ENCODE measurements around the gene FAM118B.
A peak's percentile ranks its signal among the peaks of the same experiment; 100 is the strongest.

The FAM118B gene

GRCh38 chr11:126267650-126268049, 56.1 kb downstream of the FAM118B start:
- TF ChIP-seq, protein P1, sequence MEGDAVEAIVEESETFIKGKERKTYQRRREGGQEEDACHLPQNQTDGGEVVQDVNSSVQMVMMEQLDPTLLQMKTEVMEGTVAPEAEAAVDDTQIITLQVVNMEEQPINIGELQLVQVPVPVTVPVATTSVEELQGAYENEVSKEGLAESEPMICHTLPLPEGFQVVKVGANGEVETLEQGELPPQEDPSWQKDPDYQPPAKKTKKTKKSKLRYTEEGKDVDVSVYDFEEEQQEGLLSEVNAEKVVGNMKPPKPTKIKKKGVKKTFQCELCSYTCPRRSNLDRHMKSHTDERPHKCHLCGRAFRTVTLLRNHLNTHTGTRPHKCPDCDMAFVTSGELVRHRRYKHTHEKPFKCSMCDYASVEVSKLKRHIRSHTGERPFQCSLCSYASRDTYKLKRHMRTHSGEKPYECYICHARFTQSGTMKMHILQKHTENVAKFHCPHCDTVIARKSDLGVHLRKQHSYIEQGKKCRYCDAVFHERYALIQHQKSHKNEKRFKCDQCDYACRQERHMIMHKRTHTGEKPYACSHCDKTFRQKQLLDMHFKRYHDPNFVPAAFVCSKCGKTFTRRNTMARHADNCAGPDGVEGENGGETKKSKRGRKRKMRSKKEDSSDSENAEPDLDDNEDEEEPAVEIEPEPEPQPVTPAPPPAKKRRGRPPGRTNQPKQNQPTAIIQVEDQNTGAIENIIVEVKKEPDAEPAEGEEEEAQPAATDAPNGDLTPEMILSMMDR (conservative IDR thresholded peaks at IDR 0.05; ENCODE audit: low read depth, low read length): no peak
- Histone ChIP-seq H3K9ac (peak overlapping the region; percentile 79; the same call in 1 of the 2 replicates), H3K27me3 (ENCODE audit: insufficient read depth, low read depth) (no peaks in the 10 kb centered on the region), H3K4me3 (IDR thresholded peaks at IDR 0.05; ENCODE audit: insufficient read depth, low read depth, low read length) (no peak overlapping the region), H3K79me2 (ENCODE audit: insufficient read depth, low read depth) (peaks cover 32% of the 10 kb centered on the region), H3K27ac (peak overlapping the region; percentile 35; the same call in 1 of the 2 replicates), H2AFZ (ENCODE audit: low read depth) (no peak overlapping the region), H4K20me1 (ENCODE audit: insufficient read depth) (no peaks in the 10 kb centered on the region), H3K4me1 (ENCODE audit: low read depth, poor library complexity, severe bottlenecking) (peaks cover 14% of the 10 kb centered on the region), H3K36me3 (ENCODE audit: insufficient read depth) (no peaks in the 10 kb centered on the region), H3K4me2 (peak overlapping the region; percentile 72)

DNA sequence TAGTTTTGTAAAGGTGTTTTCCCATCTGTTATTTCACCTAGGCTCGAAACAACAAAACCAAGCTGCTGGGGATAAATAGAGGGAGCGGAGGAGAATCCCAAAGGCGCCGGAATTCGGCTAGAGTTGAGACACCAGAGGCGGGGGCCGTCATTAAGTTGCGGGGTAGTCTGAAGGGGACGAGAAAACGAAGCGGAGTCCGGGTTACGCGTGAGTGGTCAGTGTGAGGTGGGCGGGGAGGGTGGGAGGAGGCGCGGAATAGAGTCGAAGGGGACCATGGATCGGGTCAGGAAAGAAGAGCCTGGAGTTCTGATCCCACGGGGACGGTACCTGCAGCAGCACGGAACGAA, 56.8 kb downstream of the FAM118B start:
- no peaks in the 10 kb centered on the region for H4K20me1 ChIP-seq (ENCODE audit: insufficient read depth)
- no peaks in the 10 kb centered on the region for H3K27me3 ChIP-seq (ENCODE audit: insufficient read depth, low read depth)
- no peak overlapping the region for H3K4me3 ChIP-seq (IDR thresholded peaks at IDR 0.05; ENCODE audit: insufficient read depth, low read depth, low read length)
- peak overlapping the region; percentile 18; the same call in 1 of the 2 replicates for H2AFZ ChIP-seq (ENCODE audit: low read depth)
- H3K79me2 ChIP-seq (ENCODE audit: insufficient read depth, low read depth): peaks cover 32% of the 10 kb centered on the region
- H3K27ac ChIP-seq: peak overlapping the region; percentile 35; the same call in 1 of the 2 replicates
- H3K4me1 ChIP-seq (ENCODE audit: low read depth, poor library complexity, severe bottlenecking): peaks cover 14% of the 10 kb centered on the region
- peak overlapping the region; percentile 79 for H3K9ac ChIP-seq
- TF ChIP-seq, protein P1 (conservative IDR thresholded peaks at IDR 0.05; ENCODE audit: low read depth, low read length): no peak
- no peaks in the 10 kb centered on the region for H3K36me3 ChIP-seq (ENCODE audit: insufficient read depth)
- peak overlapping the region; percentile 72 for H3K4me2 ChIP-seq

DNA sequence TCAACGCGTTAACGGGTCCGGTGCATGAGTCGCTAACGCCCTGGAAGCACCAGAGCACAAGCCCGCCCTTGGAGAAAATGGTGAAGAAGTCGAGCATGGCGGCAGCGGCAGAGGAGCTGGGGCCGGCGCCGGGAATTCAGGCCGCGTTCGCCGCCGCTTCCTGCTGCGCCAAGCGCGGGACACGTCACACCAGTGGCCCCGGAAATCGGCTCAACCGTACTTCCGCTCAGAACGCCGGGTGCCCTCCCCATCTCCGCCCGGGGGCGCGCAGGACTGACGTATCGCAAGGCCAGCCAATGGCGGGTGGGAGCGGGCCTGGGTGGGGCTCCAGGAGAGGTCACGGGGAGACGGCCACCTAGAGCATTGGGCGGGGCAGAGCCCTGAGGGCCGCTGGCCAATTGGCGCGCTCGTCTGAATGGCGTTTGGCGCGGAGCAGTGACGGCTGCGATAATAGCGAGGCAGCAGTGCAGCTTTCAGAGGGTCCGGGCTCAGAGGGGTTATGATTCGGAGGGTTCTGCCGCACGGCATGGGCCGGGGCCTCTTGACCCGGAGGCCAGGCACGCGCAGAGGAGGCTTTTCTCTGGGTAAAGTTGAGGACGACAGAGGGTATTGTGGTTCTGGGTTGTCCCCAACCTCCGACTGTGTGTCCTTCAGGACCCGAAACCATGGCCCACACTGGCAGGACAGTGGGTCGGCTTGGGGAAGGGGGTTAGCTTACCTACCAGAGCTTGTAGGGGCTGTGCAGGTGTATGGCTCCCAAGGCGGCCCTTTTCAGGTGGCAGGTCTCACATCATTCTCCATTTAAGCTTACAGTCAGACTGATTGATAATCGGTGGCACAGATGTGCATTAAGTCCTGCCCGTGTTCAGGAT, 57.4 kb downstream of the FAM118B start, which contains the start of the genes FOXRED1 and SRPRA:
Gene FOXRED1 (plus strand): TSS at position 447 of the 872 bp plus-strand sequence. CDS start 53 bp downstream, at position 500.
Gene SRPRA (minus strand): TSS at position 188 of the 872 bp plus-strand sequence. CDS start 91 bp downstream, at position 97.
- Histone ChIP-seq H2AFZ (ENCODE audit: low read depth) (peak within 1 kb of the TSS; percentile 41; the same call in 1 of the 2 replicates), H3K27me3 (ENCODE audit: insufficient read depth, low read depth) (no peaks in the 10 kb centered on the region), H3K4me2 (peak within 1 kb of the TSS; percentile 72), H3K27ac (peak within 1 kb of the TSS; percentile 36; the same call in 1 of the 2 replicates), H3K9ac (peak within 1 kb of the TSS; percentile 79), H3K4me1 (ENCODE audit: low read depth, poor library complexity, severe bottlenecking) (peaks cover 14% of the 10 kb centered on the region), H3K36me3 (ENCODE audit: insufficient read depth) (no peaks in the 10 kb centered on the region), H3K4me3 (IDR thresholded peaks at IDR 0.05; ENCODE audit: insufficient read depth, low read depth, low read length) (no peak within 1 kb of the TSS), H3K79me2 (ENCODE audit: insufficient read depth, low read depth) (peaks cover 32% of the 10 kb centered on the region), H4K20me1 (ENCODE audit: insufficient read depth) (no peaks in the 10 kb centered on the region)
- TF ChIP-seq, protein P1 (conservative IDR thresholded peaks at IDR 0.05; ENCODE audit: low read depth, low read length): no peak

- H4K20me1 ChIP-seq (ENCODE audit: insufficient read depth): no peaks in the 10 kb centered on the region
- no peaks in the 10 kb centered on the region for H3K36me3 ChIP-seq (ENCODE audit: insufficient read depth)
- H3K4me1 ChIP-seq (ENCODE audit: low read depth, poor library complexity, severe bottlenecking): no peaks in the 10 kb centered on the region
- no peaks in the 10 kb centered on the region for H3K79me2 ChIP-seq (ENCODE audit: insufficient read depth, low read depth)
- no peak overlapping the region for H3K4me3 ChIP-seq (IDR thresholded peaks at IDR 0.05; ENCODE audit: insufficient read depth, low read depth, low read length)
- no peaks in the 10 kb centered on the region for H3K27me3 ChIP-seq (ENCODE audit: insufficient read depth, low read depth)
- H3K9ac ChIP-seq: no peak overlapping the region
- no peak overlapping the region for H2AFZ ChIP-seq (ENCODE audit: low read depth)
- H3K4me2 ChIP-seq: no peak overlapping the region
- TF ChIP-seq, protein P1 (conservative IDR thresholded peaks at IDR 0.05; ENCODE audit: low read depth, low read length): no peak
- no peak overlapping the region for H3K27ac ChIP-seq
Observed at GRCh38 chr11:126277322-126277721, 65.7 kb downstream of the FAM118B start.

Data from KMS-11 (cell line).